Measurements from ENCODE around the gene PLEKHH1. TPM values are rescaled to one million over a fixed set of nuclear protein-coding genes. Genes with fewer than 3 reads are reported as not detected.

The PLEKHH1 gene
- total RNA-seq, 2 donors from 2014 or later = 59.9 to 61.1 TPM

DNA sequence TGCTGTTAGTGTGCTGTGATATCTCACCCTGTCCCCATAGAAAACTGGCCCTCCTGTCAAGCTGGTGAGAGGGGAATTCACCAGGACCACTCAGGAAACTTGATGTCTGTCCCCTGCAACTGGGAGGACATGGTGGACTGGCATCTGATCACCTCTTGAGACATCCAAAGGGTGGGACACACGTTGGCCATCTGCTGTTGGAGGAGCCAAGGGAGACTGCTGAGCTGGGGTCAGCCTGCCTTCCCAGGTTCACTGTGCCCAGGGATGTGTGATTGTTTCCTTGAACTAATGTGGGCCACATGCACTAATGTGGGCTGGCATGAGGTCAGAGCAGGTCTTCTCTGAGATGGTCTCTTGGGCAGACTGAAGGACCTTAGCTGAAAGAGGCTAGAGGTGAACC is 27.8 kb upstream of the PLEKHH1 start:
- no peaks in the 10 kb centered on the region for H3K9me3 ChIP-seq (ENCODE audit: control insufficient read depth, low read length)
- no peaks in the 10 kb centered on the region for H3K36me3 ChIP-seq (ENCODE audit: control insufficient read depth, insufficient read depth, low read length)
- no peak overlapping the region for H3K4me3 ChIP-seq (ENCODE audit: low read length)
- no peaks in the 10 kb centered on the region for H3K9me3 Mint-ChIP-seq
- no peak overlapping the region for H3K27ac ChIP-seq (ENCODE audit: low read depth, low read length)
- no peak for DNase-seq
- 83% methylated on average over 1 of the region's 1 CpG; no CpG with 5 or more reads in 1 of the 2 experiments for WGBS, 2 experiments (ENCODE audit: insufficient coverage in 1 of 2, insufficient read length in 1 of 2)
- H3K36me3 Mint-ChIP-seq (ENCODE audit: low read depth) = no peaks in the 10 kb centered on the region
- no peaks in the 10 kb centered on the region for H3K4me1 Mint-ChIP-seq
- H3K4me3 Mint-ChIP-seq = no peak overlapping the region
- H3K4me1 ChIP-seq (ENCODE audit: control insufficient read depth, insufficient read depth, low read length) = no peaks in the 10 kb centered on the region
- no peak for TF ChIP-seq CTCF (conservative IDR thresholded peaks at IDR 0.05)
- no peaks in the 10 kb centered on the region for H3K27me3 Mint-ChIP-seq (ENCODE audit: insufficient read depth)
- H3K27me3 ChIP-seq (ENCODE audit: control insufficient read depth, insufficient read depth, low read length, poor library complexity, severe bottlenecking) = peaks cover 1% of the 10 kb centered on the region
- H3K9ac ChIP-seq (ENCODE audit: extremely low read depth, low read length, poor library complexity, severe bottlenecking) = no peak overlapping the region
- H3K27ac Mint-ChIP-seq = no peak overlapping the region

DNA sequence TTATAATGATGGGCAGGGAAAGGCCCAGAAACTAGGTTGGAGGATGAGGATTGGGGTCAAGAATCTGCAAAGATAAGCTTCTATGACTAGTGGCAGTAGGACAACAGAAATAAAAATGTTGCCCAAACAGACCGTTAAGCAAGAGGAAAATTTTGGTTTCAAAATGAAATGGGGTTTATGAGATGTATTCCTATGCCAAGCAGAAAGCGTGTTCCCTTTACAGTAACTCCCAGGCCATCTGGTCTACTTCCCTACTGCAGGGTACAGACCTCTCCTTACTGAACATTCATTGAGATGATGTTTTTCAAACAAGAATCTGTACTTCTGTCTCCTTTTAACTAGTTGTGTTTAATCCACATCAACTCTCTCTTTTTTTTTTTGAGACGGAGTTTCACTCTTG is 24.1 kb upstream of the PLEKHH1 start:
- no peak for TF ChIP-seq CTCF (conservative IDR thresholded peaks at IDR 0.05)
- H3K36me3 Mint-ChIP-seq (ENCODE audit: low read depth) = no peaks in the 10 kb centered on the region
- Histone ChIP-seq H3K36me3 (ENCODE audit: control insufficient read depth, insufficient read depth, low read length) (no peaks in the 10 kb centered on the region), H3K27me3 (ENCODE audit: control insufficient read depth, insufficient read depth, low read length, poor library complexity, severe bottlenecking) (peaks cover 30% of the 10 kb centered on the region), H3K9me3 (ENCODE audit: control insufficient read depth, low read length) (no peaks in the 10 kb centered on the region), H3K27ac (ENCODE audit: low read depth, low read length) (no peak overlapping the region), H3K9ac (ENCODE audit: extremely low read depth, low read length, poor library complexity, severe bottlenecking) (no peak overlapping the region), H3K4me1 (ENCODE audit: control insufficient read depth, insufficient read depth, low read length) (no peaks in the 10 kb centered on the region), H3K4me3 (ENCODE audit: low read length) (no peak overlapping the region)
- H3K27me3 Mint-ChIP-seq (ENCODE audit: insufficient read depth) = peaks cover 26% of the 10 kb centered on the region
- no peaks in the 10 kb centered on the region for H3K9me3 Mint-ChIP-seq
- DNase-seq = no peak
- peaks cover 2% of the 10 kb centered on the region for H3K4me1 Mint-ChIP-seq
- 65 to 94% methylated on average over 2 to 3 of the region's 3 CpGs for WGBS, 2 experiments (ENCODE audit: insufficient coverage in 1 of 2, insufficient read length in 1 of 2)
- no peak overlapping the region for H3K4me3 Mint-ChIP-seq
- H3K27ac Mint-ChIP-seq = no peak overlapping the region

DNA sequence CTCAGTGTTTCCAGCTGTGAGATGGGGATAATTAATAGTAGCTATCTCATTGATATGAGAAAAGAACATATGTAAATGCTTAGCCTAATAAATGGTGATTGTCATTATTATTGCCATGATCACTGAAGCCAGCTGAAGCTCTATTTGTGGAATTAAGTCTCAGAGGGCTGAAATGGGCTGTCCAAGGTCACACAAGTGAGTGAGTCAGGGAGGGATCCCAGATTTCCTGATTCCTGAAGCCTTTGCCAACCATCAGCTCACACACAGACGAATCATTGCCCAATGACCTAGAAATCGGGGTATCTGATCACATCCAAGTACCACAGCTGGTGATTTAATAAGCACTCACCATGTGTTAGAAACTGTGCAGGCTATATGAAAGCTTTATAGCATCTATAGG is 23.0 kb upstream of the PLEKHH1 start:
- Histone ChIP-seq H3K9ac (ENCODE audit: extremely low read depth, low read length, poor library complexity, severe bottlenecking) (no peak overlapping the region), H3K4me3 (ENCODE audit: low read length) (no peak overlapping the region), H3K4me1 (ENCODE audit: control insufficient read depth, insufficient read depth, low read length) (no peaks in the 10 kb centered on the region), H3K9me3 (ENCODE audit: control insufficient read depth, low read length) (no peaks in the 10 kb centered on the region), H3K27ac (ENCODE audit: low read depth, low read length) (no peak overlapping the region), H3K36me3 (ENCODE audit: control insufficient read depth, insufficient read depth, low read length) (no peaks in the 10 kb centered on the region), H3K27me3 (ENCODE audit: control insufficient read depth, insufficient read depth, low read length, poor library complexity, severe bottlenecking) (peaks cover 41% of the 10 kb centered on the region)
- no peak for DNase-seq
- WGBS, 2 experiments (ENCODE audit: insufficient coverage in 1 of 2, insufficient read length in 1 of 2) = 82 to 88% methylated on average over 2 of the region's 2 CpGs
- Mint-ChIP-seq H3K4me3 (no peak overlapping the region), H3K9me3 (no peaks in the 10 kb centered on the region), H3K4me1 (peaks cover 2% of the 10 kb centered on the region), H3K27me3 (ENCODE audit: insufficient read depth) (peaks cover 35% of the 10 kb centered on the region), H3K36me3 (ENCODE audit: low read depth) (no peaks in the 10 kb centered on the region), H3K27ac (no peak overlapping the region)
- TF ChIP-seq CTCF (conservative IDR thresholded peaks at IDR 0.05) = no peak
